ENCODE data around the gene UVRAG.

Gene UVRAG

GRCh38 chr11:75784085-75784478 lies 30.9 kb upstream of the UVRAG start:
- no peak for DNase-seq

DNA sequence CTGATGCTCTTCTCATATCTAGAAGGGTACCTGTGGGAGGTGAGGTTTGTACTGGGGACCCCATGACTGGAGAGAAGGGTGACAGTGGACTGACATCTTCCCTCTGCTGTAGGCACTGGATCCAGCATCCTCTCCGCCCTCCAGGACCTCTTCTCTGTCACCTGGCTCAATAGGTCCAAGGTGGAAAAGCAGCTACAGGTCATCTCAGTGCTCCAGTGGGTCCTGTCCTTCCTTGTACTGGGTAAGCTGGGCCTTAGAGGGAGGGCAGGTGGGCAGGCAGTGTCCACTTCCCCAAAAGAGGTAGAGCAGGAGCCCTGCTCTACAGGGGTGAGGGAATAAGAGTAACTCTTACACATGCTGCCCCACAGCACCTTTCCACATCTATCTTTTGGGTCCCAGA lies 30.5 kb upstream of the UVRAG start:
- DNase-seq: no peak

- DNase-seq: no peak
These were observed 29.8 kb upstream of the UVRAG start for GRCh38 chr11:75785187-75785586.

- DNase-seq: no peak
These were observed 28.8 kb upstream of the UVRAG start for GRCh38 chr11:75786101-75786736.

DNA sequence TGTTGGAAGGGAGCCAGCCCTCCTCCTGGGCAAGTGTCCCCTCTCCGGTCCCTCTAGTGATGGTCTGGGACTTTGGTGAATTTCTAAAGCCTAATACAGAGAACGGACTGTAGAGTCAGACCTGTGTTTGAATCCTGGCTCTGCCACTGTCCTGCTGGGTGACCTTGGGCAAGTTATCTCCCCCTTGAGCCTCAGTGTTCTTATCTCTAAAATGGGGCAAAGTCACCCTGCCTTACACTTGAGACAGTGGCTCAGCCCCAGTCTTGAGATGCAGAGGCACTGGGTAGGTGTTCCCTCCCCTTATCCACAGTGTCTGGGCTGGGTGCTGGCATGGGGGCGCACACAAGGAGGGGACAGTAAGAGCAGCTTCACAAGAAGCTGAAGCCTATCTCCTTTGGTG lies 25.5 kb upstream of the UVRAG start:
- DNase-seq: no peak

DNA sequence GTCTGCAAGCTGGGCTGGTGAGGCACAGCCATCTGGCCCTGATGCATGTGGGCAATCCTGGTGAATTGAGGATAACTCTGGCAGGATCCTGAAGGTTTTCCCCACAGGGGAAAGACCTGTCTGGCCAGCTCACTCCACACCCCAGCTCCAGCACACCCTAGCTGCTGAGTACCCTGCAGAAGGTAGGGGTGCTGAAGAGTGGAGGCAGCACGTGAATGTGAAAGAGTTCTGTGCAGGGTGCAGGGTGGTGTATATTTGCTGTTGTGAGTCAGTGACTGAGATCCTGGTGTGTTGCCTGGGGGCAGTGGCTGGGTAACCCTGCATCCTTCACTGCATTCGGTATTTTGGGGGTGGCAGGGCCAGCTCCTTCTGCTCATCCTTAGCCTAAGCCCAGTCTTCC lies 24.0 kb upstream of the UVRAG start:
- no peak for DNase-seq

GRCh38 chr11:75792127-75792731 lies 22.8 kb upstream of the UVRAG start:
- DNase-seq: no peak

- DNase-seq: no peak
These were observed 21.8 kb upstream of the UVRAG start for GRCh38 chr11:75792997-75793800.

DNA sequence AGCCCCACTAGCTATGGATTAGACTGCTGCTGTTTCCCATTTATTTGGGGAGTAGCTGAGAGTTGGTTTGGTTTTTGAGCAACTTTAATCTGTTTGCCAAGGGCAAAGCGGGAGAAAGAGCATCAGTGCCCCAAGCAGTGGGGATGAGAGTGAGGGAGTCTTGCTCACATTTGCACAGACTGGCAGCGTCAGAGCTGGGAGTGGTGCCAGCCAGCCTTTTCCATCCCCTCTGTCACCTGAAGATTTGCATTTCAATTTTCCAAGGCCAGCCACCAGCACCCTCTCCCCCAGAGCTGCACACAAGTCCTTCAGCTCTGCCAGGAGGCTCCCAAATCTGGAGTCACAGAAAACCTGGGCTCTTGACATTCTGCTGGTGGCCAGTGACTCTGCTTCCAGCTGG lies 21.0 kb upstream of the UVRAG start:
- DNase-seq: no peak

GRCh38 chr11:75795276-75796090 lies 19.5 kb upstream of the UVRAG start:
- no peak for DNase-seq

GRCh38 chr11:75796091-75796435 lies 18.9 kb upstream of the UVRAG start:
- no peak for DNase-seq

DNA sequence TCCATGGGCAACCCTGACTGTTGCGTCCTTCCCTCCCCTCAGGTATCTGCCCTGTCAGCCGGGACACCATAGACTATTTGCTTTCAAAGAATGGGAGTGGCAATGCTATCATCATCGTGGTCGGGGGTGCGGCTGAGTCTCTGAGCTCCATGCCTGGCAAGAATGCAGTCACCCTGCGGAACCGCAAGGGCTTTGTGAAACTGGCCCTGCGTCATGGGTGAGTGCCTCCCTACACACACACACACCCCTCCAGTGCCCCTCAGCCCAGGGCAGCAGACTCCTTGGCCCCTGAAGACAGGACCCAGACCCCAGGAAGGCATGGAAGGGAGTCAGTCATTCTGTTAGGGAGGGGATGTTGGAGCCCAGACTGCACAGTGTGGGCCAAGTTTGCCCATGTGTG lies 17.9 kb upstream of the UVRAG start:
- DNase-seq: no peak

DNA sequence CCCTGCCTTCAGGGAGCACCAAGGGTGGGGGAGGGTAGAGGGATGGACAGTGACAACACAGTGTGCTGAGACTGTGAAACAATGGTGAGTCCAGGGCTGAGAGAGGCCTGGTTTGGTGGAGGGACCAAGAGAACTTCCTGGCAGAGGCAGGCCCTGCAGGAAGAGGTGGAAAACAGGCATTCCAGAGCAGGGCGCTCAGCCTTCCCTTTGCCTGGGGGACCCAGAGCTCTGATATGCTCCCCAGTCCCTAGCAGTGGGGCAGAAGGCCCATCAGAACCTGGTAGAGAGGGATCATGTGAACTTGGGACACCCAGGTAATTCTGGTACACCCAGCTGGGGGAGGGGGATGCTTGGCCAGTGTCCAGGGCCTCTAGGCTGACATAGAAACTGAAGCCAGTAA lies 17.2 kb upstream of the UVRAG start:
- no peak for DNase-seq

GRCh38 chr11:75800136-75800675 lies 14.8 kb upstream of the UVRAG start:
- DNase-seq: no peak

GRCh38 chr11:75800728-75801361 lies 14.2 kb upstream of the UVRAG start:
- no peak for DNase-seq

DNA sequence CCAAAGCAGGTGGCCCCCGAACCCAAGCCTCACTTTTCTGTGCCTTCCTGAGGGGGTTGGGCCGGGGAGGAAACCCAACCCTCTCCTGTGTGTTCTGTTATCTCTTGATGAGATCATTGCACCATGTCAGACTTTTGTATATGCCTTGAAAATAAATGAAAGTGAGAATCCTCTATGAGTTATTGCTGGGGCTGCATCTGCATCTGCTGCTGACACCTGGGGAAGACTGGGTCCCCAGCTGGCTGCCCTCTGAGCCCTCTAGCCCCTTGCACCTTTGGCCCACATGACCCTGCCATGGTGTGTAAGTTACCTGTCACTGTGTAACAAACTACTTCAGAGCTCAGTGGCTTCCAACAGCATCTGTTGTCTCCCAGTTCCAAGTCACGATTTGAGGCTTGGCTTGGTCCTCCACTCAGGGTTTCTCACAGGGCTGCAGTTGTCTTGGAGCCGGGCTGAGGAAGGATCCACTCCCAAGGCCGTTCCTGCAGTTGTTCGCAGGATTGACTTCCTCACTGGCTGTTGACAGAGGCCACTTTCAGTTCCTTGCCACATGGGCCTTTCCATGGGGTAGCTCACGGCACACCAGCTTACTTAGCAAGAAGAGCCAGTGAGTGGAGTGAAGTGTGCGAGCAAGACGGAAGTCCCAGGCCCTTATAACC lies 13.5 kb upstream of the UVRAG start:
- DNase-seq: no peak

GRCh38 chr11:75802021-75802912 lies 12.7 kb upstream of the UVRAG start:
- DNase-seq: no peak

- peak in 3 of 4 experiments; percentile 26 to 58 (median 40) for DNase-seq
These were observed 11.8 kb upstream of the UVRAG start for GRCh38 chr11:75802913-75803820.

DNA sequence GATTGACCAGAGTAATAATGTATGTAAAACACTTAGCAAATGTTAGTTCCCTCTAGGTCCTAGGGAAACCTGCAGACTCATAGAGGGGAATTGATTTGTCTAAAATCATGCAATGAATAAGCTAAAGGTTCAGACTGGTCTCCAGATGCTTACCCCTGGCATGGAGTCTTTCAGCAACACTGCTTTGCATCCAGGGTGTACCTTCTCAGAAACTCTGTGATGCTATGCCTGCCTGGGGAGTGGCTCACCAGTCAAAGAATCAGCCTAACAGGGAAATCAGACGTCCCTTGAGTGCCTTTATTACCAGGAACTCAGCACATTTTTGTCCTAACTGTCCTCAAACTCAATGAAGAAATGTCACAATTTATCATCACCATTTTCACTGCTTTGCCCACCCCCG lies 5.9 kb upstream of the UVRAG start:
- DNase-seq: no peak

GRCh38 chr11:75809991-75810390 lies 5.0 kb upstream of the UVRAG start:
- no peak for DNase-seq

Measured in activated naive CD4-positive, alpha-beta T cell (primary cell).